Measurements from ENCODE around the gene CFAP91. TPM values are rescaled to one million over a fixed set of nuclear protein-coding genes. Genes with fewer than 3 reads are reported as not detected.

CFAP91 gene
- total RNA-seq, 1 donor from 2014 or later = 75.0 TPM

DNA sequence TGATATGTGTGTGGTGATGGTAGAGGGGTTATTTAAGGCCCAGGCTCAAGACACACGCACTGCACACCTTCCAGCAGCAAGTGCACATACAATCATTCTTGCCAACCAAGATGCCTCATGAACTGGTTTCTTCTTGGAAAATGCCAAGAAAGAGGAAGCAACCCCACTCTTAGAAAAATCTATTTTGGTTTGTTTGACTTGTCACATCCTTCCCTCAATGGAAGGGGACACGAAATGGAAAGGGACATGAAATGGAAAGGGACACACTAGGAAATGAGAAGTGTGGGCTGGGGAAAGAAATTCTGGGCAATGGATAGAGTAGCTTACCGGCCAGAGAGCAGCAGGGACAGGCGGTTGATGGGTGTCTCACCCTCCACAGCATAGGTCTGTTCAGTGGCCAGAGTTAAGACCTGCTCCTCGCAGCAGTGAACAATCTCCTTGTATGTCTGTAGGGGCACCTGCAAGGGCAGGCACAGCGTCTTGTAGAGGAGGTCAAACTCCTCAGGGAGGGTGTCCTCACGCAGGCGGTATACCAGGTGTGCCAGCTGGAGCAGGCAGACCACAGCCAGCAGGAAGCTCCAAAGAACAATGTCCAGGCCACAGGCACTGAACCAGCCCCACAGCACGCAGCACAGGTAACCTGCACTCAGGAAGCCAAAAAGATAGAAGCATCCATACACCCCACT, 43.1 kb upstream of the CFAP91 start:
- Mint-ChIP-seq H3K4me3 (ENCODE audit: low read depth) (no peak overlapping the region), H3K36me3 (ENCODE audit: insufficient read depth) (no peaks in the 10 kb centered on the region), H3K27me3 (no peaks in the 10 kb centered on the region), H3K9me3 (ENCODE audit: low read depth) (no peaks in the 10 kb centered on the region), H3K27ac (no peak overlapping the region), H3K4me1 (ENCODE audit: low read depth) (no peaks in the 10 kb centered on the region)
- TF ChIP-seq CTCF (IDR thresholded peaks at IDR 0.05; ENCODE audit: unreplicated experiment) = no peak
- no peak for DNase-seq (ENCODE audit: low spot score, unreplicated experiment)

DNA sequence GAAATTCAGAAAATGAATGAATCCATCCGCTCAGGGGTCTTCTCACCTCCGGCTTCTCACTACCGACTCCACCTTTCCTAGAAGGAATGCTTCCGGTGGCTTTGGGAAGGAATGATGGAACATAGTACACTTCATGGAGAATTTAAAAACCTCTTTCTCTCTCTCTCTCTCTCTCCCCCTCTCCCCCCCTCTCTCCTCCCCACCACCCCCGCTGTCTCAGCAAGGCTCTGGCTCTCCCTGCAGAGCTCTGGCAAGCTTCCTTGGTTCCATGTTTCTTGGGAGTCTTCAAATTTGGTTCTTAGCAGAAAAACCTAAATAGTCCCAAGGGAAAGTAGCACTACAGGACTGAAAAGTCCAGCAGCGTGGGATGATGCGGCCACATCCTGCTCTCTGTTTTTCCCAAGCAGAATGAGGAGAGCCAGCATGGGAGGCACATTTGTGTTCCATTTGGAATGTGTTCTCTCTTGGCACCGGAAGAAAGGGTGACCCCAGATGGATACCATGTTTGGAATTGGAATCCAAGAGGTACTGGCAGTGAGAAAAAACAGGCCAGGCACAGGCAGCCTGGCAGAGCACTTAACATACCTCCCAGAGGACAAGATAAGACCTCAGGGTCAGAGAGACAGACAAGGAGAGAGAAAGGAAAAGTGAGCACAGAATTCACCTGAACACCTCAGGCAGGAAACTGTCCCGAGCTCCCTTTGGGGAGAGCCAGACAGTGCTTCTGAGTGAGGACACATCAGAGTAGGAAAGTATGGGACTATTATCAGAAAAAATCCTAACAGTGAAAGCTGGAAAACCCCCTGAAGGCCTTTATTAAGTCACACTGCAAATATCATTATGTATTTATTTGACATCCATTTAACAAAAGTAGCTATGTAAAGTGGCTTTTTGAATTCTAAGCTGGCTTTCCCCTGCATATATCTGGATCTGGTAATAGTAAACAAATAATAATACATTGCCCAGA, 42.1 kb upstream of the CFAP91 start, which contains the start of gene POPDC2:
Gene POPDC2 (minus strand): TSS at position 116 of the 967 bp plus-strand sequence. CDS start 166 bp downstream, outside the sequence.
- H3K36me3 Mint-ChIP-seq (ENCODE audit: insufficient read depth) = no peaks in the 10 kb centered on the region
- TF ChIP-seq CTCF (IDR thresholded peaks at IDR 0.05; ENCODE audit: unreplicated experiment) = no peak
- H3K4me1 Mint-ChIP-seq (ENCODE audit: low read depth) = no peaks in the 10 kb centered on the region
- DNase-seq (ENCODE audit: low spot score, unreplicated experiment) = no peak
- H3K9me3 Mint-ChIP-seq (ENCODE audit: low read depth) = no peaks in the 10 kb centered on the region
- no peak within 1 kb of the TSS for H3K27ac Mint-ChIP-seq
- H3K27me3 Mint-ChIP-seq = no peaks in the 10 kb centered on the region
- H3K4me3 Mint-ChIP-seq (ENCODE audit: low read depth) = no peak within 1 kb of the TSS

DNA sequence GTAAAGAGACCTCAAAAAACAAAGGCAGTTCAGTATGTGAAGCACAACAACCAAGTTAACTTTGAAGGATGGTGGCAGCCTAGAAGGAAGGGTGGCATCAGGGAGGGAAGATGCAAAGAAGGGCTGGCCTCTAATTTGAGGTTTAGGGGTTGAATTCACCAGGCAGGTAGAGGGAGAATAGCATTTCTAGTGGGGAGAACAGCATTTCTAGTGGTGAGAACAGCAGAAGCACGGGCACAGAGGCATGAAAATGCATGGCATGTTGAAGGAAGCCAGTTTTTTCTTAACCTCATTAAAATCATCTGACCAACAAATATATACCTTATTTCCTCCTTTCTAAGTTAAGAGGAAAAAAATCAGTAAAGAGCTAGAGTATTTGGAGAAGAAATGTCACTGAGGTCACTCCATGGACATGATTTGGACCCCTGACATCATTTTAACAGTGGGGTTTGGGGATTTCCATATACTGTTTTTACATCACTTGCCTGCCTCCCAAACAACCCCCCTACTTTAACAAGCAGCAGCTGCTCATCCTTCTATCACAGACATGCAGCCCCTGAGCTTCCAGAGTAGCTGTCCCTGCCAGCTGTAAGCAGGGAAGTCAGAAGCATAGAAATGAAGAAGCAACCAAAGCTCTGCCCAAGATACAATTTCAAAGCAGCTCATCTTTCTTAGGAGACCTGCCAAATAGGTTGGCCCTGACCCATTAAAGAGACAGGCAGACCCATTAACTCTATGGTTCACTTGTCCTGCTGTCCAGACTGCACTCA, 40.0 kb upstream of the CFAP91 start:
- no peak overlapping the region for H3K4me3 Mint-ChIP-seq (ENCODE audit: low read depth)
- no peak for TF ChIP-seq CTCF (IDR thresholded peaks at IDR 0.05; ENCODE audit: unreplicated experiment)
- H3K36me3 Mint-ChIP-seq (ENCODE audit: insufficient read depth) = peaks cover 2% of the 10 kb centered on the region
- no peaks in the 10 kb centered on the region for H3K4me1 Mint-ChIP-seq (ENCODE audit: low read depth)
- H3K27ac Mint-ChIP-seq = no peak overlapping the region
- no peaks in the 10 kb centered on the region for H3K9me3 Mint-ChIP-seq (ENCODE audit: low read depth)
- H3K27me3 Mint-ChIP-seq = no peaks in the 10 kb centered on the region
- DNase-seq (ENCODE audit: low spot score, unreplicated experiment) = no peak

DNA sequence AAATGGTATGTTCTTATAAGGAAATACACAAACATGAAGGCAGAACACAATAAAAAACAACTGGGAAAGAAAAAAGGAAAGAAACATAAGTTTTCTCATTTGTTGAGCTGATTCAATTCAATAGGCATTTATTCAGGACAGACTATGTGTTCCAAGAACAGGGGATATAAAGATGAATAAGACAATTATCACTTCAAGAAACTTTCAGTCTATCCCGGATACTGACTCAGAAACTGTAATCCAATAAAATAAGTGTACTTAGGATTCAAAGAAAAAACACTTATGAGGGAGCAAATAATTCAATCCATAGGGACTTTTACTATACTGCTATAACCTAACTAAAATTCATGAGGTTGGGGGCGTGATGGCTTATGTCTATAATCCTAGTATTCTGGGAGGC, 38.9 kb upstream of the CFAP91 start:
- Mint-ChIP-seq H3K27me3 (no peaks in the 10 kb centered on the region), H3K27ac (no peak overlapping the region)
- TF ChIP-seq CTCF (IDR thresholded peaks at IDR 0.05; ENCODE audit: unreplicated experiment) = no peak

GRCh38 chr3:119664370-119664769, 38.5 kb upstream of the CFAP91 start:
- no peak for TF ChIP-seq CTCF (IDR thresholded peaks at IDR 0.05; ENCODE audit: unreplicated experiment)
- Mint-ChIP-seq H3K4me1 (ENCODE audit: low read depth) (no peaks in the 10 kb centered on the region), H3K36me3 (ENCODE audit: insufficient read depth) (peaks cover 2% of the 10 kb centered on the region), H3K27ac (no peak overlapping the region), H3K4me3 (ENCODE audit: low read depth) (no peak overlapping the region), H3K27me3 (no peaks in the 10 kb centered on the region), H3K9me3 (ENCODE audit: low read depth) (no peaks in the 10 kb centered on the region)
- DNase-seq (ENCODE audit: low spot score, unreplicated experiment) = no peak

More for the DNA sequence above, 38.9 kb upstream of the CFAP91 start:
- H3K4me1 Mint-ChIP-seq (ENCODE audit: low read depth) = no peaks in the 10 kb centered on the region
- no peaks in the 10 kb centered on the region for H3K9me3 Mint-ChIP-seq (ENCODE audit: low read depth)
- H3K36me3 Mint-ChIP-seq (ENCODE audit: insufficient read depth) = peaks cover 2% of the 10 kb centered on the region
- no peak for DNase-seq (ENCODE audit: low spot score, unreplicated experiment)
- no peak overlapping the region for H3K4me3 Mint-ChIP-seq (ENCODE audit: low read depth)
